ENCODE measurements around the gene TNIK.
"Not testable (repeated sequence)": the region's sequence is repeated elsewhere in the genome, so short reads cannot be mapped to it uniquely, and the experiment has no call there.

TNIK gene

GRCh38 chr3:171156401-171157010 is 303.7 kb downstream of the TNIK start:
- no peak for DNase-seq

GRCh38 chr3:171155122-171155700 is 305.0 kb downstream of the TNIK start:
- DNase-seq, result no peak

GRCh38 chr3:171150945-171151344 is 309.3 kb downstream of the TNIK start:
- no peak for DNase-seq

GRCh38 chr3:171149526-171150116 is 310.6 kb downstream of the TNIK start:
- DNase-seq, result no peak

- no peak for DNase-seq
Observed at GRCh38 chr3:171145798-171146197, 314.4 kb downstream of the TNIK start.

- no peak for DNase-seq
Observed at GRCh38 chr3:171142985-171143384, 317.2 kb downstream of the TNIK start.

GRCh38 chr3:171140246-171140645 is 320.0 kb downstream of the TNIK start:
- DNase-seq, result no peak

GRCh38 chr3:171138027-171138426 is 322.2 kb downstream of the TNIK start:
- no peak for DNase-seq

- no peak for DNase-seq
Observed at GRCh38 chr3:171135549-171135948, 324.7 kb downstream of the TNIK start.

GRCh38 chr3:171133796-171134569 is 326.2 kb downstream of the TNIK start:
- DNase-seq, result no peak

- DNase-seq, result no peak
Observed at GRCh38 chr3:171133337-171133736, 326.9 kb downstream of the TNIK start.

- DNase-seq, result no peak
Observed at GRCh38 chr3:171132873-171133272, 327.3 kb downstream of the TNIK start.

- DNase-seq, result no peak
Observed at GRCh38 chr3:171129827-171130226, 330.4 kb downstream of the TNIK start.

GRCh38 chr3:171127611-171128010 is 332.6 kb downstream of the TNIK start:
- DNase-seq, result no peak

- DNase-seq, result no peak
Observed at GRCh38 chr3:171126478-171127209, 333.6 kb downstream of the TNIK start.

- DNase-seq, result no peak
Observed at GRCh38 chr3:171125010-171125409, 335.2 kb downstream of the TNIK start.

- DNase-seq, result no peak
Observed at GRCh38 chr3:171123915-171124314, 336.3 kb downstream of the TNIK start.

GRCh38 chr3:171122861-171123260 is 337.3 kb downstream of the TNIK start:
- no peak for DNase-seq

GRCh38 chr3:171122240-171122639 is 338.0 kb downstream of the TNIK start:
- DNase-seq, result no peak

- DNase-seq, result no peak
Observed at GRCh38 chr3:171121801-171122200, 338.4 kb downstream of the TNIK start.

- DNase-seq, result not testable (repeated sequence)
Observed at GRCh38 chr3:171119402-171119801, 340.8 kb downstream of the TNIK start.

GRCh38 chr3:171118993-171119392 is 341.2 kb downstream of the TNIK start:
- DNase-seq, result not testable (repeated sequence)

GRCh38 chr3:171116824-171117395 is 343.3 kb downstream of the TNIK start:
- no peak for DNase-seq

All from activated CD4-positive, alpha-beta T cell treated with anti-CD3 and anti-CD28 coated beads, Interleukin-2, amount 50 U/mL, for 16 hours (primary cell).